ELF-1 (cell line): ENCODE results near the gene NDUFA12.
"Not testable (repeated sequence)": the region's sequence is repeated elsewhere in the genome, so short reads cannot be mapped to it uniquely, and the experiment has no call there.

ENCODE experiments used
- DNase-seq: peaks from one replicate; pipeline ENCODE4 v3.0.0-alpha.2; 2016; ENCODE audit warnings: low read depth, low spot score

NDUFA12 gene

DNA sequence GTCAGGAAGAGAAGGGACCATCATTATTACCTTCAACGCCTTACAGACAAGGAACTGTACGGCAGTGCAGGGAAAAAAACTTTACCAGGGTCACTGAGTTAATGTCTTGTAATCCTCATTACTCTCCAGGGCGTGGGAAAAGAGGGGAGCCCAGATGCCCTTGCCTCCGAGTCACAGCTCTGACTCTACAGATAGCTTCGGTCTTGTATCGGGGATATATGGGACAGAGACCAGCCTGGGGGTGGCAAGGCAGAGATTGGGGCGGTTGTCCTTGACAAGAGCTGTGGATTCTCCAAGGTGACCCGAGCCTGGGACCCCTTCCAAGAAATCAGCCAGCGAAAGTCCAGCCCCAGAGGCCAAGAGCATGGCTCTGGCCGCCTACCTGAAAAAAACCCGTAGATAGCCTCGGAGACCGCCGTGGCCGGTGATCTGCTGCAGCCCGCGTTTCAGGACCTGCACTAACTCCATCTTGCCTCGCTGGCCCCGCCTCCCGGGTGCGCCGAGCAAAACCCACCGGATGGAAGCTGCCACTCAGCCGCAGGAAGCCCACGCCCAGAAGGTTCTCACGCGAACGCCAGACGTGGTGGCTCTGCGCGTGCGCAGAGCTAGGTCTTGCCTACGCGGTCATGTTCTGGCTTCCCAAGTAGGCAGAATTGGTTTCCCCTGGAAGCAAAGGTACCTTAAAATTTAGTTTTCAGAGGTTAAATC, at the start of gene NDUFA12:
NDUFA12 (minus strand) TSS at position 485 of the 708 bp plus-strand sequence; CDS start at position 468, 17 bp downstream.
- DNase-seq, result peak; percentile 97

DNA sequence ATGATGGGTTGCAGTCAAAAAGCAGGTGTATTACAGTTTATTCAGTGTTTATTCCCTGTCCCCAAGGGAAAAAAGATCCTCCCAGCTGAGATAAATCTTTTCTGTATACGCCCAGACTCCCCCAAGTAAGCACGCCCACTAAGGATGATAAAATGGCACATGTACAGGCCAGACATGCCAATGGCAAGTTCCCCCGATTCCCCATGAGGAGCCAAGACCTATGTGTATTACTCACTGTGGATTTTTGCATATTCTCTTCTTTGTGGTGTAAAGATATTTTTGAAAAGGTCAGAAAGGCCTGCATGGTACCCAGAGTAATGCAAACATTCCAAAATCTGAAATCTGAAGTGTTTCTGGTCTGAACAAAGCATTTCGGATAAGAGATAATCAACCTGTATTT, 47.7 kb upstream of the NDUFA12 start:
- no peak for DNase-seq

DNA sequence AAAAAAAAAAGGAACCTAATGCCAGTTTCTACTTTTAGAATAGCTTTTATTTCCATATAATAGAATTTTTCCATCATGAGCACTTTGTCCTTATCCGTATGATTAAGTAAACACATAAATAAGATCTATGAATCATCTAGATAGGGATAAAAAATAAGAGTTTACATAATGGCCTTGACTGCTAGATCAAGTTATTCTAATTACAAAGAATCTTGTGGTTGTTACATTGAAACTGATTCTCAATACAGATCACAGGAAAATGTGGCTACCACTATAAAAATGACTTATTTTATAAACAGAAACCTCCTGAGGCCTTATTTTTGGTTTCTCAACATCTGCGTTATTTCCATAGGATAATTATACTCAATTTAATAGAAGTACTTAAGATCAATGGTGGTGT, 34.4 kb upstream of the NDUFA12 start:
- DNase-seq, result no peak

DNA sequence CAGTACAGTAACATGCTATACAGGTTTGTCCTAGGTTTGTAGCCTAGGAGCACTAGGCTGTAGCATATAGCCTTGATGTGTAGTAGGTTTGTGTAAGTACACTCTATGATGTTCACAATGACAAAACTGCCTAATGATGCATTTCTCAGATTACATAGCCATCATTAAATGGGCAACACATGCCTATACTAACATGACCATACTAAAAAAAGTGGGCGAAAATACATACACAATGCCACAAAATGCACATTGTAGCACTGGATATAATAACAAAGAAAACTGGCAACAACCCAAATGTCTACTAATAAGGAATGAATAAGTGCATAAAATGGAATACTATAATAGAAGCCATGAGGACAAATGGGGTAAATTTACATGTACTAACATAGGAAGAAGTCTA, 31.3 kb upstream of the NDUFA12 start:
- DNase-seq, result no peak

DNA sequence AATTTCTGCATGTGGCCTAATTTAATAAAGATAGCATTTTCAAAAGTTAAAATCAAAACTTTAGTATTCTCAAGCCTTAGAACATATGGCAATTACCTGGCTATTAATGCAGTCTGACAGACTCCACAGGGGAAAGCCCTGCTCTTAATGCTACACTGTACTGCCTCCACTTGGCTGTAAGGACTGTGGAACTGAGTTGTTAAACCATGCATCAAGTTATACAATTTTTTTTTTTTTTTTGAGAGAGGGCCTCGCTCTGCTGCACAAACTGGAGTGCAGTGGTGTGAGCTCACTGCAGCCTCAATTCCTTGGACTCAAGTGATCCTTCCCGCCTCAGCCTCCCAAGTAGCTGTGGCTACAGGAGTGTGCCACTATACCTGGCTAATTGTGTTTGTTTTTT, 19.0 kb upstream of the NDUFA12 start:
- no peak for DNase-seq

DNA sequence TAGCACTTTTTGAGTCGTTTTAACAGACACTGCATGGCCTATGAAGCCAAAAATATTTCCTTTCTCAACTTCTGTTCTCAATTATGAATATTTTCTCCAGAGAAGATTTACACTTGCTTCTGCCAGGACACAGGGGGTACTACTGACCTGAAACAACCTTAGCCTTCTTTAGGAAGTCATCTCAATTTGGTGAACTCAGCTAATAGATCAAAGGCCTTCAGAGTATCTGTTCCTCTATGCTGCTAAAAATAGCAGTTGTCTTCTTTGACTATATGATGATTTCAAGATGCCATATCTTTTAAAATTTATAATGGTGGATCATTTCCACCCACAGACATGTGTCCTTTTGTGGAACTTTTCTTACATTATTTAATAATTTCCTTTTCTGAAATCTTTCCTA, 14.0 kb upstream of the NDUFA12 start:
- no peak for DNase-seq

DNA sequence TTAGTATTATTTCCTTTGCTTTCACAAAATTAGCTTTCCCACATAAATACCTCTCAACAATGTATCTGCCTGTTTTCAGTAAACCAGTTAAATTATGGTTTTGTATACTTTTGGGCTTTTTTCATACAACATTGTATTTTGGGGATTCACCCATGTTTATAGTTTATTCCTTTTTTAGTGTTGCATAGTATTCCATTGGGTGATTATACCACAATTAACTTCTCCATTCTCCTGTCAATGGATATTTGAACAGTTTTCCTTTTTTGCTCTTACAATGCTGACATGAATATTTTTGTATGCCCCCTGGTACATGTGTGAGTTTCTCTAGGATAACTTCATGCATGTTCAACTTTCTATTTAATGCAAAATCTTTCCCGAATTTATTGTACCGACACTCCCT, 12.6 kb upstream of the NDUFA12 start:
- DNase-seq, result no peak

DNA sequence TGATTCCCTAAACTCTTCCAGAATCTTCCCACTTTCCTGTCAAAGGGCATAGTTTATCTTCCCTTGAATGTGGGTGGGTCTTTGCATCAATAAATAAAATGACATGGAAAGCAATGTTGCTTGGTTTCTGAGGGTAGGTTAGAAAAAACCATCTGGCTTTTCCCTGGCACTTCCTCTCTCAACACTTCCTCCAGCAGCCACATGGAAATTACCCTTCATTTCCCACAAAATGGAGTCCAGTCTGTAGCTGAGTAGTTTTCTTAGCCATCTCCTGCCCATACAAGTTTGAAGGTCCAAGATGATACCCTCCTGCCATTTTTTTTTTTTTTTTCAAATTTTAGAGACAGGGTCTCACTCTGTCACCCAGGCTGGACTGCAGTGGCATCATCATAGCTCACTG, 11.1 kb upstream of the NDUFA12 start:
- DNase-seq, result no peak

DNA sequence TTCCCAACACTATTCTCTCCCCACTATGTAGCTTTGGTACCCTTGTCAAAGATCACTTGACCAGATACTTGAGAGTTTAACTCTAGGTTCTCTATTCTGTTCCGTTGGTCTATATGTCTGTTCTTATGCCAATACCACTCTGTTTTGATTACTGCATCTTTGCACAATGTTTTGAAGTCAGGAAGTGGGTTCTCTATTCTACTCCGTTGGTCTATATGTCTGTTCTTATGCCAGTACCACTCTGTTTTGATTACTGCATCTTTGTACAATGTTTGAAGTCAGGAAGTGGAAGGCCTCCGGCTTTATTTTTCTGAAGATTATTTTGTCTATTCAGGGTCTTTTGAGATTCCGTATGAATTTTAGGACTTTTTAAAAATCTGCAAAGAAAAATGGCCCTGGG, 2.7 kb upstream of the NDUFA12 start:
- DNase-seq, result no peak

DNA sequence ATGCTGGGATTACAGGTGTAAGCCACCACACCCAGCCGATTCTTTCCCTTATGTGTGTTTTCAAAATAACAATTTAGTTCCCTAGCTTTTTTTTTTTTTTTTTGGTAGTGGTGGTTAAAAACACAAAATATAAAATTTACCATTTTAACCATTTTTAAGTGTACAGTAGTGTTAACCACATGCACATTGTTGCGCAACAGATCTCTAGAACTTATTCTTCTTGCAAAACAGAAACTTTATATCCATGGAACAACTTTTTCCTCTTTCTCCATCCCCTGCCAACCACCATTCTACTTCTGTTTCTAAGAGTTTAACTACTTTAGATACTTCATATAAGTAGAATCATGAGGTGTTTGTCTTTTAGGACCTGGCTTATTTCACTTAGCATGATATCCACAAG, 1.1 kb upstream of the NDUFA12 start:
- DNase-seq, result no peak

DNA sequence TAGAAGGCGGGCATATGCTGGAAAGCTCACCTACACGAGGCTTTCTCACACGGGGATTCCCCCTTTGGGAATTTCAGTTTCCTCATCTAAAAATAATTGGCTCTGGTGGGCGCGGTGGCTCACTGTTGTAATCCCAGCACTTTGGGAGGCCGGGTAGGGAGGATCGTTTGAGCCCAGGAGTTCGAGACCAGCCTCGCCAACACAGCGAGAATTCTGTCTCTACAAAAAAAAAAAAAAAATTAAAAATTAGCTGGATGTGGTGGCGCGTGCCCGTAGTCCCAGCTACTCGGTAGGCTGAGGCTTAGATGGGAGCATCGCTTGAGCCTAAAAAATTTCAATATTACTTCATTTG, 400 bp upstream of the NDUFA12 start:
- no peak for DNase-seq

DNA sequence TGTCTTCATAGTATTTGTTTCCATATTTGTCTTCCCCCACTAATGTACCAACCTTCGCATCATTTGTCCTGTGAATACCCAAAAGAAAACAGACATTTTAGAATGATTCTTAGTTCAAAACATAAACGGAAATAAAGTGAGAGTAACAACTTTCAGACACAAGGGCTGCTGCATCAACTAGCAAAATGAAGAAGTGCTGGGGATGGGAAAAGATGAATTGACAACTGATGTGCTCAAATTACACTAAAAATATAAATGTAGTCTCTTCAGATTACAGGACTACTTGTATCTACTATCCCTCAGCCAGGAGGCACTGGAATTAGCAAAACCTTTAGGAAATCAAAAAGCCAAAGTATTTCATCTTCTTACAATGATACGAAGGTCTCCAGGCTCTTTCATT, 743 bp downstream of the NDUFA12 start:
- DNase-seq, result no peak

DNA sequence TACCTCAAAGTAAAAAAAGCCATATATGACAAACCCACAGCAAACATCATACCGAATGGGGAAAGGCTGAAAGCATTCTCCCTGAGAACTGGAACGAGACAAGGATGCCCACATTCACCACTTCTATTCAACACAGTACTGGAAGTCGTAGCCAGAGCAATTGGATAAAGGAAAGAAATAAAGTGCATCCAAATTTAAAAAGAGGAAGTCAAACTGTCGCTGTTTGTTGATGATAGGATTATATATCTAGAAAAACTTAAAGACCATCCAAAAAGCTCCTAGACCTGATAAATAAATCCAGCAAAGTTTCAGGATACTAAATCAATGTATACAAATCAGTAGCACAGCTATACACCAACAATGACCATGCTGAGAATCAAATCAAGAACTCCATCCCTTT, 5.2 kb downstream of the NDUFA12 start:
- DNase-seq, result no peak

DNA sequence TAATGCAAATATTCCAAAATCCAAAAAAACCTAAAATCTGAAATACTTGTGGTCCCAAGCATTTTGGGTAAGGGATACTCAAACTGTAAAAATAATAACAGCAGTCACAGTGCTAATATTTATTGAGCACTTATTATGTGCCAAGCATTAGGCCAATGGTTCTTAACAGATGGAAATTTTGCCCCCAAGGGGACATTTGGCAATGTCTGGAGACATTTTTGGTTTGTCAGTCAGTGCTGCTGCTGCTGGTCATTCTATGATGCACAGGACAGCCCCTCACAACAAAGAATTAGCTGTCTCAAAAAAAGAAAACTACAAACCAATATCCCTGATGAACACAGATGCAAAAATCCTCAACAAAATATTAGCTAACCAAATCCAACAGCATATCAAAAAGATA, 5.8 kb downstream of the NDUFA12 start:
- DNase-seq, result no peak

DNA sequence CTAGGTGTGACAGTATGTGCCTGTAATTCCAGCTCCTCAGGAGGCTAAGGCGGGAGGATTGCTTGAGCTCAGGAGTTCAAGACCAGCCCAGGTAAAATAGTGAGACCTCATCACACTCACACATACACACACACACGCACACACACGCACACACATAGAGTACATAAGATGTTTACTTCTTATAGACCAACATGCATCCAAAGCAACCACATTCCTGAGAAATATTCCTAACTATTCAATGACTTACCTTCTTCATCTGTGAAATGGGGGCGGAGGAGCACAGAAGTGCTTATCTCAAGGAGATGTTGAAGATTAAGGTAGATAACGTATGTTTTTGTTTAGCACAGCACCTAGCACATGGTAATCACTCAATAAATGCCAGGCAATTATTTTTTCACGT, 6.4 kb downstream of the NDUFA12 start:
- DNase-seq, result no peak

DNA sequence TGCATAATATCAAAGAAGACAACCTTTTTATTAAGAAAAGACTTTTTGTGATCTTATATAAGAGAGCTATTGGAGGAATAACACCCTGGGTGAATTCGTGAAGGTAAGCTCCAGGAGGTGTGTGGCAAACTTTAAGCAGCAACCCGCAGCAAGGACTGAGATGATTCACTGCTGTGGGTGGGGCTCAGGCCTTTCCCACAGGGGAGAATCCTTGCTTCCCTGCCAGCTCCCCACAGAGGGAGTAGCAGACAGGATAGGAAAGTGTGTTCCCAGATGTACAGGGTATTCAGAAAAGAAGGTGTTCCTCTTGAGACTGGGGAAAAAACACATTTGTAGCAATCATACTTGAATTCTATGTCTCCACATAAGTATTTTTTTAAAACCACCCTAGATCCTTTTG, 9.2 kb downstream of the NDUFA12 start:
- no peak for DNase-seq

DNA sequence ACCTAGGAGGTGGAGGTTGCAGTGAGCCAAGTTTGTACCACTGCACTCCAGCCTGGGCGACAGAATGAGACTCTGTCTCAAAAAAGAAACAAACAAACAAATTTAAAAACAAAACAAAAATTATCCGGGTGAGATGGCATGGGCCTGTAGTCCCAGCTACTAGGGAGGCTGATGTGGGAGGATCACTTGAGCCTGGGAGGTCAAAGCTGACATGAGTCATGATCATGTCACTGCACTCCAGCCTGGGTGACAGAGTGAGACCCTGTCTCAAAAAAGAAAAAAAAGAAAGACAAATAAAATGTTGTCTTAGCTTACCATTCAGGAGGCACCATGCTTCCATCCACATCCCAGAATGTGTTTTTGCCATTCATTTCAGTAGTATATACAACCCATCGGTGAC, 9.6 kb downstream of the NDUFA12 start:
- not testable (repeated sequence) for DNase-seq

DNA sequence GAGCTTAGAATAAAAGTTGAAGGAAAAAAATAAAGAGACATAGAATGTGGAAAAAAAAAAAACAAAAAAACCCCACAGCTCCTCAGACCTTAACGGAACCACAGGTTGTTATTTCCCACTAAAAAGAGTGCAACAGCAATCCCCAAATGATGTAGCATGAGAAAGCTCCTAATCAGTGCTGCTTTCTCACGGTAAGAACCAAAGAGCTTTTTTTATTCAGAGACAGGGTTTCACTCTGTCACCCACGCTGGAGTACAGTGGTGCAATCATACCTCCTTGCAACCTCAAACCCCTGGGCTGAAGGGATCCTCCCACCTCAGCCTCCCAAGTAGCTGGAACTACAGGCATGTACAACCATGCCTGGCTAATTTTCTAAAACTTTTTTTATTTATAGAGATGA, 13.3 kb downstream of the NDUFA12 start:
- no peak for DNase-seq

DNA sequence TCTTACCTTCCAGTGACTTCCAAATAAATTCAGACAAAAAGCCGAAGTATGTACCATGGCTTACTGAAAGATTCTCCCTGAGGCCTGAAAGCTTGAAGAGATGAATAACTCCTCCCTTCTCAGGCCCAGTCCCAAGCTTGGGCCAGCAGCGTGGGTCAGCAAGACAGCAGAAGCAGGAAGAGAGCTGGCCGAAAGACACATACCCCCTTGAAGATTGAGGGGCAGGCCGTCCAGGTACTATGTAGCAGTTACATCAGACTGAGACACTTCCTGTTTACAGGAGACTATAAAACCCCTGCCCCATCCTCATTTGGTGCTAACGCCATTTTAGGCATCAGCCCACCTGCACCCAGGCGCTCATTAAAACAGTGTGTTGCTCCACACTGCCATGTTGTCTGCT, 15.0 kb downstream of the NDUFA12 start:
- DNase-seq, result no peak

DNA sequence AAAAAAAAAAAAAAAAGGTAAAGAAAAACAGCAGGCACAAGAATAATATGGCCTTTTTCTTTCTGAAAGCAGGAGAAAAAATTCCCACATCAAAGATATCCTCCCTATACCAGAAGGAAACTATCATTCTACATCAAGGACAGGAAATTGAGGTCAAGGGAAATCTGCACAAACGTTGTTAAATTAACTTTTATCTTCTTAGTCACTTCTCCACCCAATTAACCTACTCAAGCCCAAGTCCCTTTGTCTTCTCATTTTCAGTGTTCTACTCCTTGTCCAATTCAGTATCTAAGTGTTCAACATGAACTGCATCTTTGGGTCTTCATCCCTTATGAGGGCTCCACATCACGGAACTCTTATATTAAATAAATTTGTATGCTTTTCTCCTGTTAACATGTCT, 15.7 kb downstream of the NDUFA12 start:
- no peak for DNase-seq

DNA sequence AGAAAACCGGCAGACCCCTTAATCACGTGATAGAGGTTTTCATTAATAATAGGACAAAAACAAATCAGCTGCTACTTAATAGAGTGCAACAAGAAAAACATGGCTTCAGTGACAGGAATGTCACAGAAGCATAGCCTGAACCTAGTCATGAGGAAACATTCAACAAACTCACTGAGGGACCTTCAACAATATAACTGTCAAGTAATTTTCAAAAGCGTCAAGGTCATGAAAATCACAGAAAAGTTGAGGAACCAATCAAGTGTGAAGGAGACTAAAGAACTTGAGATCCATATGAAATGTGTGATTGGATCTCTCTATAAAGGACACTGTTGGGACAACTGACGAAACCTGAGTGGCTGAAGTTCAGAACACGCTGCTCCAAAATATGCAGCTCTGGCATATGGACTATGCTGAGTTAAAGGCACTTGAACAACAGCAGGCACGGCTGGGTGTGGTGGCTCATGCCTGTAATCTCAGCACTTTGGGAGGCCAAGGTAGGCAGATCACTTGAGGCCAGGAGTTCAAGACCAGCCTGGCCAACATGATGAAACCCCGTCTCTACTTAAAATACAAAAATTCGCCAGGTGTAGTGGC, 16.3 kb downstream of the NDUFA12 start:
- no peak for DNase-seq

DNA sequence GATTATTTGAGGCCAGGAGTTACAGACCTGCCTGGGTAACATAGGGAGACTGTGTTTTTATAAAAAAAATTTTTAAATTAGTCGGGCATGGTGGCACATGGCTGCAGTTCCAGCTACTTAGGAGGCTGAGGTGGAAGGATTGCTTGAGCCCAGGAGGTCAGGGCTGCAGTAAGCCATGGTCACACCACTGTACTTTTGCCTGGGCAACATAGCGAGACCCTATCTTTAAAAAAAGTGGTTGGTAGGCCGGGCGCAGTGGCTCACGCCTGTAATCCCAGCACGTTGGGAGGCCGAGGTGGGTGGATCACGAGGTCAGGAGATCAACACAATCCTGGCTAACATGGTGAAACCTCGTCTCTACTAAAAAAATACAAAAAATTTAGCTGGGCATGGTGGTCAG, 18.4 kb downstream of the NDUFA12 start:
- not testable (repeated sequence) for DNase-seq

DNA sequence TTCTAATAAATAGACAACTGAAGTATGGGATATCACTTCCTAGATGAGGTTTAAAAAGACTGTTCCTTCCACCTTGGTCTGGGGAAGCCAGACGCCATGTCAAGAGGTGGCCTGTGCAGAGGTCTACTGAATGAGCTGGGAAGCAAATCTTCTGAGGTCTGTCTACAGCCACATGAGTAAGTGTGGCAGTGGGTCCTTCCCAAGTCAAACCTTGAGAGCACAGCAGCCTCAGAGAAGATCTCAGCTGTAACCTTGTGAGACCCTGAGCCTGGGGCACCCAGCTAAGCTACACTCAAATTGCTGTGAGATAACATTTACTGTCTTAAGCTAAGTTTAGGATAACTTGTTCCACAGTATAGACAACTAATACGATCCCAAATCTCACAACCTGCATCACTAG, 20.2 kb downstream of the NDUFA12 start:
- no peak for DNase-seq

DNA sequence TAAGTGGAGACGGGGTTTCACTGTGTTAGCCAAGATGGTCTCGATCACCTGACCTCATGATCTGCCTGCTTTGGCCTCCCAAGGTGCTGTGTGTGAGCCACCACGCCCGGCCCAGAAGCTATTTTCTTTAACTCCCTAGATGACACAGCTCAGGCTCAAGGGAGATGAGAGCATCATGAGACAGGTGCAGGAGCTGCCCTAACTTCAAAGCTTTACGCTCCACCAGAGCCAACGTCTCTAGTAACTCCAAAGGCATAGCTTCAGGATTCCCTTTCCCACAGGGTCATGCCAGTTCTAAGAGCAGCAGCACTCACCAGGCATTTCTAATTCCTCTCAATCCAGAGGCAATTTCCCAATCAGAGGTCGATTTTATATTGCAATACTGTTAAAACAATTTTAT, 21.0 kb downstream of the NDUFA12 start:
- DNase-seq, result no peak
